ENCODE measurements around the gene HTR4. TPM values are rescaled to one million over a fixed set of nuclear protein-coding genes. Genes with fewer than 3 reads are reported as not detected.
"Not testable (repeated sequence)": the region's sequence is repeated elsewhere in the genome, so short reads cannot be mapped to it uniquely, and the experiment has no call there.

HTR4 gene
- total RNA-seq, 1 experiment from 2014 or later: not detected

DNA sequence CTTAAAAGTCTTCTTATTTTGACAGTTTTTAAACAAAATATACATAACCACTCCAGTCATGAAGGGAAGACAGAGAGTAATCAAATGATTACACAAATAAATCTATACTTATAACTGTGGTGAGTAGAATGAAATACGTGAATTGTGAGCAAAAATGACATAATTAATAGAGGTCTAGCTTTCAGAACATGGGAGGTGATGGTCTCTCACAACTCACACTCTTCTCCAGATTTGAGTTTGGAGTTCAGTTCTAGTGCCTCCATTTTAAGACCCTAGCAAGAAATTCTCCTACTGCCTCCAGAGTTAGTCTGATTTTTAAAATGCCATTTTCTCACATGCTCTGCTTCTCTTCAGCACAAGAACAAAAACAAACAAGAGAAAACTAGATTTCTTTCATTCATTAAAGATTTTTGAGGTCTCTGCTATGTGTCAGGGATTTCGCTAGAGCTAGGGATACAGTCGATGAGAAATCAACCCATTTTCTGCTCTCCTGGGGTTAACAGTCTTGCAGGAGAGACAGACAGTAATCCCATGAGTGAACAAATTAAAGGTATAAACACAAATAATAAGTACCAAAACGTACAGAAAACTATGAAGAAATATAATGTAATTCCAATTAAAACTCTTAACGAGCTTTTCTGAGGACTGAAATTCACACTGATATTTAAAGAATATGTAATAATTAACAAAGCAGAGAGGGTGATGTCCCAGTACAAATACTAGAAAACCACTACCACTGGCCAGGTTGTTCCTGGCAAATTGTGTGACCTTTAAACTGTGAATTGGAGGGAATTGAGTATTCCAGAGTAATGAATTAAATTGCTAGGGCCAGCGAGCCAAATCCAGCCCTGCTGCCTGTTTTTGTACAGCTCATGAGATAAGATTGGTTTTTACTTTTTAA lies 27.1 kb upstream of the HTR4 start:
- no peak for DNase-seq
- no peak overlapping the region for H3K4me2 ChIP-seq (ENCODE audit: low read depth, low read length, poor library complexity, severe bottlenecking)
- no peak overlapping the region for H3K4me3 ChIP-seq (ENCODE audit: low read length)
- no peaks in the 10 kb centered on the region for H3K27me3 ChIP-seq (ENCODE audit: low read length)
- no peaks in the 10 kb centered on the region for H3K9me3 ChIP-seq (ENCODE audit: low read length)
- H3K36me3 ChIP-seq (ENCODE audit: insufficient read depth, low read length): no peaks in the 10 kb centered on the region
- peaks cover 8% of the 10 kb centered on the region for H3K4me1 ChIP-seq (ENCODE audit: low read length)
- no peak overlapping the region for H3K27ac ChIP-seq (ENCODE audit: low read length)
- no peaks in the 10 kb centered on the region for H4K20me1 ChIP-seq (ENCODE audit: insufficient read depth, low read depth, low read length)
- H2AFZ ChIP-seq (ENCODE audit: low read length): no peak overlapping the region
- H3K79me2 ChIP-seq (ENCODE audit: low read length): no peaks in the 10 kb centered on the region
- H3K9me2 ChIP-seq (replicated peaks; ENCODE audit: insufficient read depth, low read length): no peaks in the 10 kb centered on the region
- no peak overlapping the region for H3K9ac ChIP-seq (ENCODE audit: low read length)

DNA sequence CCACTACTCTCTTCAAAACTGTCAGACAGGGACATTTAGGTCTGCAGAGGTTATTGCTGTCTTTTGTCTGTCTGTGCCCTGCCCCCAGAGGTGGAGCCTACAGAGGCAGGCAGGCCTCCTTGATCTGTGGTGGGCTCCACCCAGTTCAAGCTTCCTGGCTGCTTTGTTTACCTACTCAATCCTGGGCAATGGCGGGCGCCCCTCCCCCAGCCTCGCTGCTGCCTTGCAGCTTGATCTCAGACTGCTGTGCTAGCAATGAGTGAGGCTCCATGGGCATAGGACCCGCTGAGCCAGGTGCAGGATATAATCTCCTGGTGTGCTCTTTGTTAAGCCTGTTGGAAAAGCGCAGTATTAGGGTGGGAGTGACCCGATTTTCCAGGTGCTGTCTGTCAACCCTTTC lies 19.4 kb upstream of the HTR4 start:
- H3K9me2 ChIP-seq (replicated peaks; ENCODE audit: insufficient read depth, low read length); H3K79me2 ChIP-seq (ENCODE audit: low read length); H3K36me3 ChIP-seq (ENCODE audit: insufficient read depth, low read length); DNase-seq; H3K9ac ChIP-seq (ENCODE audit: low read length); H2AFZ ChIP-seq (ENCODE audit: low read length); H4K20me1 ChIP-seq (ENCODE audit: insufficient read depth, low read depth, low read length); H3K9me3 ChIP-seq (ENCODE audit: low read length); H3K4me2 ChIP-seq (ENCODE audit: low read depth, low read length, poor library complexity, severe bottlenecking); H3K27me3 ChIP-seq (ENCODE audit: low read length); H3K4me1 ChIP-seq (ENCODE audit: low read length); H3K4me3 ChIP-seq (ENCODE audit: low read length); H3K27ac ChIP-seq (ENCODE audit: low read length): not testable (repeated sequence)

DNA sequence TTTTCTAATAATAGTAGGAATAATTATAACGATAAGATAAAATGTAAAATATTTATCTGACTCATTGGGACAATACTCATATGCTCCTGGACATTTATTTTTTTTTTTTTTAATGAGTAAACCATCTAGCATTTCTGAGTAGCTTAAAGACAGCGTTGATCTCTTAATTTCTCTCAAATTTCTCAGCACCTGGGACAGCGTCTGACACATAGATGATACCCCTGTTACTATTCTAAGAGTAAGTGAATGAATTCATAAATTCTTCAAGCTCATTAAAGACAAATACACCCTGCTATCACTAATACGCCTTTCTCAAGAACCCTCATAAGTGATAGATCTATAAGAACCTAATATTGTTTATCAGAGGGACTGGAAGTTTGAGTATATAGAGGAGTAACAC lies 12.0 kb upstream of the HTR4 start:
- no peak overlapping the region for H3K9ac ChIP-seq (ENCODE audit: low read length)
- H4K20me1 ChIP-seq (ENCODE audit: insufficient read depth, low read depth, low read length): no peaks in the 10 kb centered on the region
- no peaks in the 10 kb centered on the region for H3K9me3 ChIP-seq (ENCODE audit: low read length)
- H3K36me3 ChIP-seq (ENCODE audit: insufficient read depth, low read length): no peaks in the 10 kb centered on the region
- H3K4me3 ChIP-seq (ENCODE audit: low read length): no peak overlapping the region
- no peaks in the 10 kb centered on the region for H3K4me1 ChIP-seq (ENCODE audit: low read length)
- no peak for DNase-seq
- H2AFZ ChIP-seq (ENCODE audit: low read length): no peak overlapping the region
- H3K27ac ChIP-seq (ENCODE audit: low read length): no peak overlapping the region
- no peaks in the 10 kb centered on the region for H3K79me2 ChIP-seq (ENCODE audit: low read length)
- H3K4me2 ChIP-seq (ENCODE audit: low read depth, low read length, poor library complexity, severe bottlenecking): no peak overlapping the region
- no peaks in the 10 kb centered on the region for H3K27me3 ChIP-seq (ENCODE audit: low read length)
- H3K9me2 ChIP-seq (replicated peaks; ENCODE audit: insufficient read depth, low read length): no peaks in the 10 kb centered on the region

GRCh38 chr5:148665431-148665830 lies 11.1 kb upstream of the HTR4 start:
- no peak overlapping the region for H2AFZ ChIP-seq (ENCODE audit: low read length)

GRCh38 chr5:148663509-148663908 lies 9.2 kb upstream of the HTR4 start:
- Histone ChIP-seq H3K4me2 (ENCODE audit: low read depth, low read length, poor library complexity, severe bottlenecking) (no peak overlapping the region), H3K36me3 (ENCODE audit: insufficient read depth, low read length) (no peaks in the 10 kb centered on the region), H3K9me3 (ENCODE audit: low read length) (no peaks in the 10 kb centered on the region), H3K4me3 (ENCODE audit: low read length) (no peak overlapping the region), H3K27me3 (ENCODE audit: low read length) (no peaks in the 10 kb centered on the region), H3K9me2 (replicated peaks; ENCODE audit: insufficient read depth, low read length) (no peaks in the 10 kb centered on the region), H3K9ac (ENCODE audit: low read length) (no peak overlapping the region), H3K27ac (ENCODE audit: low read length) (no peak overlapping the region), H2AFZ (ENCODE audit: low read length) (no peak overlapping the region), H4K20me1 (ENCODE audit: insufficient read depth, low read depth, low read length) (no peaks in the 10 kb centered on the region), H3K79me2 (ENCODE audit: low read length) (no peaks in the 10 kb centered on the region), H3K4me1 (ENCODE audit: low read length) (no peaks in the 10 kb centered on the region)
- DNase-seq: no peak

More at GRCh38 chr5:148665431-148665830, 11.1 kb upstream of the HTR4 start:
- no peak for DNase-seq
- H3K4me2 ChIP-seq (ENCODE audit: low read depth, low read length, poor library complexity, severe bottlenecking): no peak overlapping the region
- H3K4me3 ChIP-seq (ENCODE audit: low read length): no peak overlapping the region
- H4K20me1 ChIP-seq (ENCODE audit: insufficient read depth, low read depth, low read length): no peaks in the 10 kb centered on the region
- no peak overlapping the region for H3K27ac ChIP-seq (ENCODE audit: low read length)
- no peaks in the 10 kb centered on the region for H3K79me2 ChIP-seq (ENCODE audit: low read length)
- H3K9me3 ChIP-seq (ENCODE audit: low read length): no peaks in the 10 kb centered on the region
- H3K36me3 ChIP-seq (ENCODE audit: insufficient read depth, low read length): no peaks in the 10 kb centered on the region
- no peaks in the 10 kb centered on the region for H3K27me3 ChIP-seq (ENCODE audit: low read length)
- no peaks in the 10 kb centered on the region for H3K4me1 ChIP-seq (ENCODE audit: low read length)
- no peaks in the 10 kb centered on the region for H3K9me2 ChIP-seq (replicated peaks; ENCODE audit: insufficient read depth, low read length)
- H3K9ac ChIP-seq (ENCODE audit: low read length): no peak overlapping the region

DNA sequence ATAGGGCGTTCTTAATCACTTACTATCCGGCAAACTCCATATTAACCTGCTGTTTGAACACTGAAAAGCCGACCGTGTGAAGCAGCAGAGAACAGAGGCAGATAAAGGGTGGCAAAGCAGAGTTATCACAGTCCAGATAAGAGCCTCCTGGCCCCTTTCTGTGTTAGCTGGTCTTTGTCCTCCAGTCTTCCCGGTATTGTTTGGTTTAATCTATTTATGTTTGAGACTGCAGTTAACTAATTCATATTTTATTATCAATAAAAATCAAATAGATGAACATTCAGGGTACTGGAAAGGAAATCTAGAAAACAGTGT lies 6.0 kb upstream of the HTR4 start:
- Histone ChIP-seq H2AFZ (ENCODE audit: low read length) (no peak overlapping the region), H3K4me3 (ENCODE audit: low read length) (no peak overlapping the region), H4K20me1 (ENCODE audit: insufficient read depth, low read depth, low read length) (no peaks in the 10 kb centered on the region), H3K27me3 (ENCODE audit: low read length) (no peaks in the 10 kb centered on the region), H3K4me2 (ENCODE audit: low read depth, low read length, poor library complexity, severe bottlenecking) (no peak overlapping the region), H3K36me3 (ENCODE audit: insufficient read depth, low read length) (no peaks in the 10 kb centered on the region), H3K4me1 (ENCODE audit: low read length) (no peaks in the 10 kb centered on the region), H3K9me3 (ENCODE audit: low read length) (no peaks in the 10 kb centered on the region), H3K9ac (ENCODE audit: low read length) (no peak overlapping the region), H3K27ac (ENCODE audit: low read length) (no peak overlapping the region), H3K79me2 (ENCODE audit: low read length) (no peaks in the 10 kb centered on the region), H3K9me2 (replicated peaks; ENCODE audit: insufficient read depth, low read length) (no peaks in the 10 kb centered on the region)
- DNase-seq: no peak

DNA sequence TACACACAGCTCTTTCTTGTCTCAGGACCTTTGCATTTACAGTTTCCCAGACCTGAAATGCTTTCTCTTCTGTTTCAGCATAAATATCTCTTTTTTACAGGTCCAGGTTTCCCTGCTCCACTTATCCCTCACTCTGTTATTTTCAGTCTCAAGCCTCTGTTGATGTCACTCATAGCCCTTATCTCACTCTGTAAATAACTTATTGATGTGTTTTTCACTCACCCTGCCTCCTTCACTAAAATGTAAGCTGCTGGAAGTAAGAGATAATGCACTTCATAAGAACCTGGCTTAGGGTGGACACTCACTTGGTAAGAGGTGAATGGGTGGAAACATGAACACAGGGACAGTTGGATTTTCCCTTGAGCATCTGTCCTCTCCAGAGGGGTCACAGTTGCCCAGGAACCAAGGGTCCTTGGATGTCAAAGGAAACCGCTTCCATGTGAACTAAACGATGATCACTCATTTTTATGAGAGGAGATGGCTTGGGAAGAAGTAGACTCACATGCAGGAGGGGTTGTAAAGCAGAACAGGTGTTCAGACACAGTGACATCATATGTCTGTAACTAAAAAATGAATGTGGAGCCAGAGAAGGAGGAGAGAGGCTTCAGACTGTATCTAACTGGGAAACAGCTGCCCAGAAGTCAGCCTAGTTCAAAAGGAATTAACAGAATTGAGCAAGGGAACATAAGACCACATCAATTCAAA lies 5.5 kb upstream of the HTR4 start:
- no peak for DNase-seq
- Histone ChIP-seq H3K4me3 (ENCODE audit: low read length) (no peak overlapping the region), H3K79me2 (ENCODE audit: low read length) (no peaks in the 10 kb centered on the region), H3K9me3 (ENCODE audit: low read length) (no peaks in the 10 kb centered on the region), H4K20me1 (ENCODE audit: insufficient read depth, low read depth, low read length) (no peaks in the 10 kb centered on the region), H3K27me3 (ENCODE audit: low read length) (no peaks in the 10 kb centered on the region), H2AFZ (ENCODE audit: low read length) (no peak overlapping the region), H3K27ac (ENCODE audit: low read length) (no peak overlapping the region), H3K9ac (ENCODE audit: low read length) (no peak overlapping the region), H3K4me2 (ENCODE audit: low read depth, low read length, poor library complexity, severe bottlenecking) (no peak overlapping the region), H3K4me1 (ENCODE audit: low read length) (no peaks in the 10 kb centered on the region), H3K9me2 (replicated peaks; ENCODE audit: insufficient read depth, low read length) (no peaks in the 10 kb centered on the region), H3K36me3 (ENCODE audit: insufficient read depth, low read length) (no peaks in the 10 kb centered on the region)

DNA sequence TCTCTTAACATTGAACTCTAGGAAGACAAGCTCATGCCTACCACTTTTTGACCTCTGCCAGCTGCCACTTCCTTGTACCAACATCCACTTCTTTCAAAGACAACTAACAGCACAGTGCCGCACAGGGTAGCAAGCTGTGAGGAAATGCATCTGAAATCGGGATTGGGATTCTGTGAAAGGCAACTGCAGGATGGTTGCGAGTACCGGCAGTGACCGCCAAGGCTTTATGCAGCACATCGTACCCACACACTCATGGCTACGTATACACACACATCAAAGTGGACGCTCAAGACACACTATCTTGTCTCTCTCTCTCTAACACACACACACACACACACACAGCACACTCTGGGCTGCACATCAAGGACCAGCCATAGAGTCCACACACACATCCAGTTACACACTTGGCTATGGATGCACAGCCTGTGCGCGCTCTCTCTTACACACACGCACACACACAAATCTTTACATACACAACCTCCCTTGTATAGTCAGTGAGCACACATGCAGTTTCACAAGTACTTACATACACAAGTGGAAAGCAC lies 964 bp downstream of the HTR4 start:
- Histone ChIP-seq H3K9ac (ENCODE audit: low read length) (no peak overlapping the region), H3K4me3 (ENCODE audit: low read length) (no peak overlapping the region), H4K20me1 (ENCODE audit: insufficient read depth, low read depth, low read length) (no peaks in the 10 kb centered on the region), H3K4me1 (ENCODE audit: low read length) (no peaks in the 10 kb centered on the region), H3K27me3 (ENCODE audit: low read length) (no peaks in the 10 kb centered on the region), H3K36me3 (ENCODE audit: insufficient read depth, low read length) (no peaks in the 10 kb centered on the region), H3K4me2 (ENCODE audit: low read depth, low read length, poor library complexity, severe bottlenecking) (no peak overlapping the region), H3K9me2 (replicated peaks; ENCODE audit: insufficient read depth, low read length) (no peaks in the 10 kb centered on the region), H2AFZ (ENCODE audit: low read length) (no peak overlapping the region), H3K9me3 (ENCODE audit: low read length) (no peaks in the 10 kb centered on the region), H3K27ac (ENCODE audit: low read length) (no peak overlapping the region), H3K79me2 (ENCODE audit: low read length) (no peaks in the 10 kb centered on the region)
- DNase-seq: no peak
